Right renal pelvis (tissue), 4 donors: ENCODE data around the gene VCL. TPM values are rescaled to one million over a fixed set of nuclear protein-coding genes. Genes with fewer than 3 reads are reported as not detected.
A peak's percentile ranks its signal among the peaks of the same experiment; 100 is the strongest.
"Not testable (repeated sequence)": the region's sequence is repeated elsewhere in the genome, so short reads cannot be mapped to it uniquely, and the experiment has no call there.

Experiments
- DNase-seq, 4 donors: peaks; one replicate each; pipeline ENCODE4 v3.0.0-alpha.2; 2013; ENCODE audit warnings: low read depth in 4 of 4, low spot score in 3 of 4, missing footprints in 1 of 4
- polyA plus RNA-seq, 4 donors: library from polyadenylated mRNA; unstranded; fragments of 120-200 nt; gene quantifications; one replicate each; pipeline ENCODE4 v1.2.1, GENCODE V29; 2013; ENCODE audit not compliant: insufficient read length in 4 of 4

The VCL gene
- polyA plus RNA-seq, 4 donors: 118 to 141 (median 130) TPM

DNA sequence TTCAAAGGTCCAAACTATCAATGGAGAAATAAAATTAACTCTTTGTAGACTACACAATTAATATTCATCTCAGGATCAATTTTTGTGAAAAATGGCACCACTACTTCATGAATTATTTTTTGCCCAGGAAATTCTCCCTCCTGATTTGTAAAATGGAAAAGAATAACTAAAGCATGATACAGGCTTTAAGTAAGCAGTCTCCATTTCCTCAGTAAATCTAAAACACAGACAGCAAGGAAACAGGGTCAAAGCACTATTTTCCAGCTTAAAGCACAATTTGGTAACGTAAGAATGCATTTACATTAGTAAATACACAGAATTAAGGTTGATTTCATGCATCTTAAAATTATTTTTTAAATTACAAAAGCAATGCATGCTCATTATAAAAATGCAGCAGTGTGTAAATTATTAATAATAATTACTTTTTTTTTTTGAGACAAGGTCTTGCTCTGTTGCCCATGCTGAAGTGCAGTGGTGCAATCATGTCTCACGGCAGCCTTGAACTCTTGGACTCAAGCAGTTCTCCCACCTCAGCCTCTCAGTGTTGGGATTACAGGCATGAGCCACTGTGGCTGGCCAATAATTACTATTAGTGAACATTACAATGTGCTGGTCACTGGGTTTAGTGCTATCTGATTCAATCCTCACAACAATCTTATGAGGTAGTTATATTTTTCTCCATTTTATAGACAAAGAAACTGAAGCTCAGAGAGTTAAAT is 26.1 kb upstream of the VCL start:
- no peak for DNase-seq

DNA sequence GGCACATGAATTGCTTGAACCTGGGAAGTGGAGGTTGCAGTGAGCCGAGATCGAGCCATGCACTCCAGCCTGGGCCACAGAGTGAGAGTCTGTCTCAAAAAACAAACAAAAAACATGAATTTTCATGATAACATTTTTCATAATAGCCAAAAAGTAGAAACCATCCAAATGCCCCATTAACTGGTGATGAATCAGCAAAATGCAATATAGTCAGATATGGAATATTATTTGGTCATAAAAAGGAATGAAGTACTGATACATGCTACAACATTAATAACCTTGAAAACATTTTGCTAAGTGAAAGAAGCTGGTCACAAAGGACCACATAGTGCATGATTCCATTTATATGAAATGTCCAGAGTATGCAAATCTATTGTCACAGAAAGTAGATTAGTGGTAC is 24.5 kb upstream of the VCL start:
- no peak for DNase-seq

DNA sequence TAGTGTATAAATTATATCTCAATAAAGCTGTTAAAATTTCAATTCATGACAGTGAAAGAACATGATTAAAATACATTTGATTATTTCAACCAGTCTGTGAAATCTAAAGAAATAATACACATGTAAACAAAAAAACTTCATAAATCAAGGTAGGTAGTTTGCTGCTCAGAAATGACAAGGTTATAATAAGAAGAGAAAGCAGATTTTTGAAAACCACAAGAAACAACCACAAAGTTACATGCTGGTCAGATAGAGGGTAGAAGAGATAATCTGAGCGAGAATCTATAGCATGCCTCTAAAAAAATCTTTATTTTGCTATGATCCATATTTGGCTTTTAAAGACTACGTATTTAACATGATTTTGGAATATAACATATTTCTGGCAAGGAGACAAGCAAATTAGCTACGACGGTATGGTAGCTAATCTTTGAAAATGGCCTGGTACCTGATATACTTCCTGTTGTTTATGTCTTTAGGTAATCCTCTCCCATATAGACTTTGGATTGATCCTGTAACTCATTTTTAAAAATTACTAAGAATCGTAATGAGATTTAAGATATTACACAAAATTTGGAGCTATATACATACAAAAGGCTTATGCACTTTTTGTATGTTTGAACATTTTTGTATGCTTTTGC is 23.5 kb upstream of the VCL start:
- no peak for DNase-seq

DNA sequence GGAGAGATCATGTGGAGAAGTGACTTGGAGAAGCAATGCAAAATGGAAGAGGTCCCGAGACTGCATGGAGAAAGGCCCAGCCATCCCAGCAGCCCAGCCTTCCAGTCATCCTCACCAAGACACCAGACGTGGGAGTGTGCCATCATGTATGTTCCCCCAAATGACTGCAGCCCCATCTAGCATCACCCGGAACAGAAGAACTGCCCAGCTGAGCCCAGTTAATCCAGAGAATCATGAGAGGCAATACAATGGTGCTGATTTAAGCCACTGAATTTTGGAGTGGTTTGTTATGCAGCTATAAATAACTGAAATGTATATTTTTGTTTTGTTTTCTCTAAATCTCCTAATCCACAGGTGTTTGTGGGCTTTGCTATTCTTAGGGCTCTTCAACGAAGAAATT is 22.5 kb upstream of the VCL start:
- DNase-seq: no peak

GRCh38 chr10:73979141-73979808 is 18.6 kb upstream of the VCL start:
- no peak for DNase-seq

GRCh38 chr10:73979809-73980433 is 18.0 kb upstream of the VCL start:
- DNase-seq: no peak

GRCh38 chr10:73981812-73982211 is 16.1 kb upstream of the VCL start:
- no peak for DNase-seq

DNA sequence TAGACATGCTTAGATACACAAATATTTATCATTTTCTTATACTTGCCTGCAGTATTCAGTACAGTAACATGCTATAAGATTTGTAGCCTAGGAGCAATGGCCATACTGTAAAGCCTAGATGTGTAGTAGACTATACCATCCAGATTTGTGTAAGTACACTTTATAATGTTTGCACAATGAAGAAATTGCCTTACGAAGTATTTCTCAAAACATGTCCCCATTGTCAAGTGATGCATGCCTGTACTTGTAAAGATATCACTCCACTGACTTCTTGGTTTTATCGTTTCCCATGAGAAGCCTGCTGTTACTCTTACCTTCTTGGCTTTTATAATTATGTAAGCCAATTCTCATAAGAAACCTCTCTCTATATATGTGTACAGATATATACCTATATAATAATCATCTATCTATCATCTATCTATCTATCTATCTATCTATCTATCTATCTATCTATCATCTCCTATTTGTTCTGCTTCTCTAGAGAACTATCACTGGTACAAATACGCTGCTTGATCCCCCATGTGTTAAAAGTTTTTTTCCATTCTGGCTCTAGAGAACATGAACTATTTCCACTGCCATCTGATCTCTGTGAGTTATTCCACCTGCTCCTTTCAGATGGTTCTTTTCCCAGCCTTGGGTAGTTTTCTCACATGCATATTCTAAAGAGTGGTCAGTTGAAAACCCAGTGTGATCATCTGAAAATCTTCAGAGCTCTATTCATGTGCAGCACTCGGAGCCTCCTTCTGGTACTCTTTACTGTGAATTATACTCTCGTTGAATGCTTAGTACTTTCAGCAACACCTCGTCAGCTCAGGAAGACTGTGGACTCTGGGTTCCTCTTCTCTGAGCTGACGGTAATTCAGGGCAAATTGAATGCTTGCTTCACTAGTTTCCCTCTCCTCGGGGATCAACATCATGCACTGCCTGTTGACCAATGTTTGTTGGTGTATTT is 14.5 kb upstream of the VCL start:
- no peak for DNase-seq

DNA sequence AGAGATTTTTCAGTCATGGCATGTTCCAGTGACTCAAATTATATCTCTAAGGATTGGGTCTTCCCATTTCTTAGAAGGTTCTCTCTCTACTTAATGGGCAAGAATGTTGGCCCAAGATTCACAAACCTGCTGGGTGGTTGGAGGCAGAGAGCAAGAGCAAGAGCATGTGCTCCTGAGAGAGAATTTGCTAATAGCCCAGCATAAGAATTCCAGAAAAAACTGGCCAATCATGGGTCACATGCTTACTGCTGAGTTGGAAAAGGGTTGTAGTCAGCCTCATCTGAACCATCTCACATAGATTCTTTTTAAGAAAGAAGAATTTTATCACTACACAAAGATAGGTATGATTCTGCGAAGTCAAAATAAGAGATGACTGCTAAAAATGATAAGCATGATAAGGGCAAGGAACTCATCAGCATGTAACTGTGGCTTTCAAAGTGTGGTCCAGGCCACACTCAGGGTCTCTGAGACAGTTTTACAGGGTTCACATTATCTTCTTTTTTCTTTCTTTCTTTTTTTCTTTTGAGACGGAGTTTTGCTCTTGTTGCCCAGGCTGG is 8.2 kb upstream of the VCL start:
- DNase-seq: no peak

DNA sequence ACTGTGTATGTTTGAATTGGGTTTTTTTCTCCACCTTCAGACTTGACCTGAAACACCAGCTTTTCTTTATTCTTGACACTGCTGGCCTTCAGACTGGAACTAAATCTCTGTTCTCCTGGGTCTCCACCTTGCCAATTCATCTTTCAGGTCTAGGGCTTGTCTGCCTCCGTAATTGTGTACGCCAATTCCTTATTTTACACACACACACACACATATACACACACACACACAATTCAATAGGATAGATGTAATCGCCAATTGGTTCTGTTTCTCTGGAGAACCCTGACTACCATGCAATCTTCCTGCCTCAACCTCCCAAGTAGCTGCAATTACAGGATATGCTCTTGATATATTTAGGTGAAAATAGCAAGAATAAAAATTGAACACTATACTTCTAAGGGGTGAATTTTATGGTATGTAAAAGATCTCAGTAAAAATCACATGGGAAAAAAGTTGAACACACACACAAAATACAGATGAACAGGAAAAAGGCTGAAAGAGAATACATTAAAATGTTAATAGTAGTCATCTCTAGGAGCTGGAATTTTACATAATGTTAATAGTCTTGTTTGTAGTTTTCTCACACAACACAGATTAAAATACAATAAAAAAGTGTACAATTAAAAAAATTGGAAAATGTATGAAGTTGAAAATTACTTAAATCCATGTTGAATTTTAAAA is 6.6 kb upstream of the VCL start:
- DNase-seq: no peak

DNA sequence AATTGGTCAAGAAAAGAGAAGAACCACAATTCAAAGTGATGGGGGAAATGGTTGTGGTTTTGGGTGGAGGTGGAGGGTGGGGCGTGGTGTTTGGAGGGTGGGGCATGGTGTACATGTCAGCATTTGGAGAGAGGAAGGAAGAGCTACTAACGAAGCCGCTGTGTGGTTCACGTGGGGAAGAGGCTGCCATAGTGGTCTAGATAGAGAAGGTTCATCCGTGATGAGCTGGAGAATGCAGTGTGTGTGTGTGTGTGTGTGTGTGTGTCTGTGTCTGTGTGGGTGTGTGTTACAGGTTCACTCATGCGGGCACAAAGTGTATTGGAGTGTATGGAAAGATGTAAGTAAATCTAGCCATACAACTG is 6.1 kb upstream of the VCL start:
- DNase-seq: no peak

- DNase-seq: no peak
Observed at GRCh38 chr10:73992899-73993788, 4.8 kb upstream of the VCL start.

GRCh38 chr10:73995035-73995358 is 2.9 kb upstream of the VCL start:
- DNase-seq: no peak

DNA sequence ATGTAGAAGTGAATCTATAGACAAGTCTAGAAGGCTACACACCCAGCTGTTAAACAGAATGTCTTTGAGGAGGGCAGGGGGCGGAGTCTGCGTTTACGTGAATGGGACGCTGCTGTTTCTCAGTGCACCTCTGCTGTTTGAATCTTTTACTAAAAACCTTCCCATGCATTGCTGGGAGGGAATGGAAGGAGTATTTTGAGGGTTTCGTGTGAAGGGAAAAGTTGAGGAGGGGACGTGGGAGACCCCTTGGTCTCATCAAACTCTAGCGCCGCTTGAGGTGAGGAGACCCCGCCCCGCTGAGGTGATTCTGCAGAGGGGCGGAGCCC is 492 bp upstream of the VCL start:
- no peak for DNase-seq

DNA sequence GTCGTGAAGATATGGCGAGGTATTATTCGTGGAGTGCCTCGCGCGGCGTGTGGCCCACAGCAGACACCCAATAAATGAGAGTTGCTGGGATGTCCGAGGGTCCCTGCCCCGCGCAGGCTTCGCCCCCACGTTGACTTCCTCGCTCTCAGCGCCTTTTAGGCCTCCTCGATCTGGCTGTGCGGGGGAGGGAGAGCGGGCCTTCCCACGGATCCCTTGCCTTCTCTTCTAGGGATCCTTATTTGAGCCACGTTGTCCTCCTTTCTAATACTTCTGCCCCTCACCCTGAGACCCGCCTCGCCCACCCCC is 660 bp downstream of the VCL start:
- DNase-seq: no peak

DNA sequence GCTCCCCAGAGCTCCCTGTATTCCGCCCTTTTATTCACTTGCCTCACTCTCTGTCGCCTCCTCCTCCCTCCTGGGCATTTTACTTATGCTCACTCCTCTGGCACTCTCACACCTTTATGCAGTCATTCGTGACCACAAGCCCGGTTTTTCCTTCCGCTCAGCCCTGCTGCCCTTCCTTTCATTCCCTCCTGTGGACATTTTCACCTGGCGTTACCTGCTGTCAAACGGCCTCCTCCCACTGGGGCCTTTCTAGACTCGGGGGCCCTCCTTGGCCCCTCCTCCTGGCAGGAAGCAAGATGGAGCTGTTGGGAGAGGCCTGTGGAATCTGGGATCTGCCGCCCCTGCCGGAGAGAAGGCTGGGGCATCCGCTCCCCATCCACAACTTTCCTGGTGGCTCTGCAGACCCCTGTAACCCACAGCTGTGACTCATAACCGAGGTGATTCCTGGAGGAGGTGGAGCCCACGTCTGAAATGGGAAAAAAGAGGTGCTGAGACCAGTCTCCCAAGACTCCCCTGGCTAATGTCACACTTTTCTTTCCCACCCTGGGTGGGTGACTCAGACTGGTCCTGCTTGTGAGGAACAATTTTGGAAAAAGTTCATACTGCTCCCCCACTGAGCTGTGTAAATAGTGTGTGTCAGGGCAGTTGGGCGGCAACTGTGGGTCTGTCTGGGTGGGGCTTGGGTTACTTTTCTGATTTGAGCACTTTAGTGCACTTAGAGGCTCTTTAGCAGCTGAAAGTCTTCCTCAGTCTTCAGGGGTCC is 1.2 kb downstream of the VCL start:
- DNase-seq: peak; percentile 68 to 72 (median 70)

DNA sequence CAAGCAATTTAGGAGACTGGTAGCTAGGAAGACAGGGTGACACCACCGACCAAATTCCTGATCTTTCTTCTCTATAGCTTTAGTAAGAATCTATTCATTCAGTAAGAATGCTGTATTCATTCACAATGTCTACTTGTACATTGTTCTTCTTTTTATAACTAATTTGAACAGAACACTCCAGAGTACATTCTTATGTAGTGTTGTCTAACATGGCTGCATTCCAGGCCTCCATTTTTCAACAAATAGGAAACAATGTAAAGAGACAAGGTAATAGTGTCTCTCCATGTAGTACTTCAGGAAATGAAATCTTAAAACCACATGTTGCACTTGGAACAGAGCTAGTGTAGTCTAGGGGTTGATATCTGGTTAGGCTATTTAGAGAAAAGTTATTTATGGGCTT is 1.8 kb downstream of the VCL start:
- peak in 1 of 4 donors; percentile 17 for DNase-seq

DNA sequence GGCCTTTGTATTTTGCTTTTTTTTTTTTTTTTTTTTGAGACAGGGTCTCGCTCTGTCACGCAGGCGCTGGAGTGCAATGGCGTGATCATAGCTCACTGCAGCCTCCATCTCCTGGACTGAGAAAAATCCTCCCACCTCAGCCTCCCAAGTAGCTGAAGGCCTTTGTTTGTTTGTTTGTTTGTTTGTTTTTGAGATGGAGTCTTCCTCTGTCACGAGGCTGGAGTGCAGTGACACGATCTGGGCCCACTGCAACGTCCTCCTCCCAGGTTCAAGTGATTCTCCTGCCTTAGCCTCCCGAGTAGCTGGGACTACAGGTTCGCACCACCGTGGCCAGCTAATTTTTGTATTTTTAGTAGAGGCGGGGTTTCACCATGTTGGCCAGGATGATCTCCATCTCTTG is 2.3 kb downstream of the VCL start:
- not testable (repeated sequence) for DNase-seq
